Measurements from ENCODE around the gene MAP4K2.

DNA sequence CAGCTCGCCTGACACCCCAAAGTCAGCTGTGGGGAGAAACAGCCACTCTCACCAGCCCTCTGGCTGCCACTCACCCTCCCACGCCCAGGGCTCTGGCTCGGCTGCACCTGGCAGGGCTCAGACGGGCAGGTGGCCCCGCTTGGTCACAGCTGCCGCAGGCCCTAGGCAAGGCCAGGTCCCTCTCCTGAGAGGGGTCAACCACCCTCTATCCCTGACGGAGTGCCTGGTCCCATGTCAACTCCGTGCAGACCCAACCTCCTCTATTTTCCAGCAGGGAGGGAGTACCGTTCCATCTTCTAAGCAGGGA is 1.9 kb downstream of the MAP4K2 start:
- TF ChIP-seq CTCF (IDR thresholded peaks at IDR 0.05), result no peak
- TF ChIP-seq POLR2A (IDR thresholded peaks at IDR 0.05), result no peak

Measured in uterus (tissue), 2 donors.